IMR-90 (cell line): ENCODE measurements around the gene ELMO1. TPM values are rescaled to one million over a fixed set of nuclear protein-coding genes. Genes with fewer than 3 reads are reported as not detected.

ENCODE experiments used
- ATAC-seq: fragments of 200-7000 bp; cut with Tn5 transposase; 2 replicates; pipeline ENCODE4 v1.9.1; 2020; ENCODE audit warnings: low read depth, mild to moderate bottlenecking, moderate library complexity
- BruUV-seq: library from RNA; stranded (reverse); fragments of 400-500 nt; replicated peaks from 2 replicates; lab custom pipeline; 2021; lab: Mats Ljungman, UMichigan
- CTCF ChIA-PET: fragments of 300-600 bp; formaldehyde crosslinking; extraction: SDS; loops from one replicate; lab custom pipeline; 2021; ENCODE audit warnings: antibody characterized with exemption; lab: Yijun Ruan, JAX
- POLR2A ChIA-PET: fragments of 300-600 bp; sonication (Branson Sonifier 250); formaldehyde crosslinking; loops from one replicate; lab custom pipeline; 2022; ENCODE audit warnings: antibody characterized with exemption; ENCODE audit not compliant: unreplicated experiment; lab: Charles Lee
- DNase-seq: peaks from one replicate; pipeline ENCODE4 v3.0.0; 2013
- H2AFZ ChIP-seq: replicated peaks from 2 replicates; pipeline ENCODE3; 2013; ENCODE audit warnings: low read length, mild to moderate bottlenecking; ENCODE audit not compliant: poor library complexity
- H2AK5ac ChIP-seq: 2 replicates; pipeline ENCODE4 v1.6.1; 2013; ENCODE audit warnings: low read depth, low read length, inconsistent platforms
- H2AK9ac ChIP-seq: replicated peaks from 2 replicates; pipeline ENCODE3; 2013; ENCODE audit warnings: mild to moderate bottlenecking, low read depth, low read length, moderate library complexity; ENCODE audit not compliant: poor library complexity
- H2BK120ac ChIP-seq: 2 replicates; pipeline ENCODE4 v1.6.1; 2013; ENCODE audit warnings: low read depth, low read length, inconsistent platforms
- H2BK15ac ChIP-seq: 3 replicates; pipeline ENCODE4 v1.6.1; 2013; ENCODE audit warnings: low read depth, low read length, inconsistent platforms
- H2BK20ac ChIP-seq: 2 replicates; pipeline ENCODE4 v1.6.1; 2013; ENCODE audit warnings: low read depth, mild to moderate bottlenecking, inconsistent platforms, low read length, moderate library complexity
- H2BK5ac ChIP-seq: 2 replicates; pipeline ENCODE4 v1.6.1; 2013; ENCODE audit warnings: mild to moderate bottlenecking, low read depth, low read length, inconsistent platforms; ENCODE audit not compliant: poor library complexity, severe bottlenecking
- H3K14ac ChIP-seq: replicated peaks from 2 replicates; pipeline ENCODE4 v1.6.1; 2013; ENCODE audit warnings: low read depth, low read length, inconsistent platforms
- H3K18ac ChIP-seq: 2 replicates; pipeline ENCODE4 v1.6.1; 2013; ENCODE audit warnings: low read depth, low read length, control low read depth
- H3K23ac ChIP-seq: 2 replicates; pipeline ENCODE4 v1.6.1; 2013; ENCODE audit warnings: low read depth, low read length, inconsistent platforms
- H3K27ac ChIP-seq: 2 replicates; pipeline ENCODE4 v1.5.1; 2013; ENCODE audit warnings: mild to moderate bottlenecking, control low read depth, low read length; ENCODE audit not compliant: insufficient read depth
- H3K27me3 ChIP-seq: 2 replicates; pipeline ENCODE4 v1.6.1; 2013; ENCODE audit warnings: low read length; ENCODE audit not compliant: control insufficient read depth, insufficient read depth
- H3K36me3 ChIP-seq: 2 replicates; pipeline ENCODE4 v1.6.1; 2013; ENCODE audit warnings: low read length, mixed read lengths; ENCODE audit not compliant: control insufficient read depth, insufficient read depth
- H3K4ac ChIP-seq: 2 replicates; pipeline ENCODE4 v1.6.1; 2013; ENCODE audit warnings: low read depth, low read length, inconsistent platforms
- H3K4me1 ChIP-seq: 2 replicates; pipeline ENCODE4 v1.6.1; 2013; ENCODE audit warnings: low read length, mixed read lengths; ENCODE audit not compliant: control insufficient read depth, insufficient read depth
- H3K4me2 ChIP-seq: 2 replicates; pipeline ENCODE4 v1.6.1; 2013; ENCODE audit warnings: low read depth, mild to moderate bottlenecking, control low read depth, low read length, moderate library complexity
- H3K4me3 ChIP-seq: 2 replicates; pipeline ENCODE4 v1.5.1; 2013; ENCODE audit warnings: low read depth, mild to moderate bottlenecking, control low read depth, low read length, moderate library complexity; ENCODE audit not compliant: insufficient read depth
- H3K56ac ChIP-seq: 2 replicates; pipeline ENCODE4 v1.6.1; 2013; ENCODE audit warnings: low read length, inconsistent platforms; ENCODE audit not compliant: insufficient read depth; ENCODE audit errors: extremely low read depth
- H3K79me1 ChIP-seq, 2 experiments: 2 replicates each; pipeline ENCODE4 v1.6.1; 2013; ENCODE audit warnings: low read length in 2 of 2, inconsistent platforms in 1 of 2, low read depth in 1 of 2
- H3K9ac ChIP-seq: 2 replicates; pipeline ENCODE4 v1.6.1; 2013; ENCODE audit warnings: low read depth, low read length, control low read depth
- H3K9me1 ChIP-seq: 2 replicates; pipeline ENCODE4 v1.6.1; 2013; ENCODE audit warnings: low read length, inconsistent platforms; ENCODE audit not compliant: insufficient read depth
- H3K9me3 ChIP-seq: 2 replicates; pipeline ENCODE4 v1.6.1; 2013; ENCODE audit warnings: low read length; ENCODE audit not compliant: control insufficient read depth, insufficient read depth
- H4K20me1 ChIP-seq: 2 replicates; pipeline ENCODE4 v1.6.1; 2013; ENCODE audit warnings: low read length, inconsistent platforms; ENCODE audit not compliant: insufficient read depth
- H4K5ac ChIP-seq: 2 replicates; pipeline ENCODE4 v1.6.1; 2013; ENCODE audit warnings: mild to moderate bottlenecking, low read depth, low read length, control low read depth
- H4K8ac ChIP-seq, 2 experiments: 2 replicates each; pipeline ENCODE4 v1.6.1; 2013; ENCODE audit warnings: low read depth in 2 of 2, low read length in 2 of 2, control low read depth in 1 of 2, inconsistent platforms in 1 of 2
- H4K91ac ChIP-seq: 2 replicates; pipeline ENCODE4 v1.6.1; 2013; ENCODE audit warnings: low read depth, low read length, inconsistent platforms; ENCODE audit not compliant: insufficient read depth
- BHLHE40 ChIP-seq: fragments of 150-350 bp; IDR thresholded peaks from 2 replicates; pipeline ENCODE4 v1.6.1; 2016; ENCODE audit warnings: mild to moderate bottlenecking, low read depth, low read length
- CEBPB ChIP-seq: IDR thresholded peaks from 2 replicates; pipeline ENCODE4 v1.6.1; 2012; ENCODE audit warnings: low read depth, low read length, improper control_type of control experiment
- CHD1 ChIP-seq: IDR thresholded peaks from 2 replicates; pipeline ENCODE4 v1.6.1; 2012; ENCODE audit warnings: low read depth, low read length, improper control_type of control experiment
- CTCF ChIP-seq: conservative IDR thresholded peaks from 2 replicates; pipeline ENCODE4 v1.5.1; 2012; ENCODE audit warnings: mild to moderate bottlenecking, low read depth, low read length, improper control_type of control experiment
- ELK1 ChIP-seq: fragments of 150-350 bp; IDR thresholded peaks from 2 replicates; pipeline ENCODE4 v1.6.1; 2016; ENCODE audit warnings: low read depth, mild to moderate bottlenecking, low read length, moderate library complexity, borderline replicate concordance
- MAFK ChIP-seq: IDR thresholded peaks from 2 replicates; pipeline ENCODE4 v1.6.1; 2012; ENCODE audit warnings: low read depth, low read length, improper control_type of control experiment
- MAZ ChIP-seq: IDR thresholded peaks from 2 replicates; pipeline ENCODE4 v1.6.1; 2012; ENCODE audit warnings: low read depth, mild to moderate bottlenecking, low read length, improper control_type of control experiment, moderate library complexity, borderline replicate concordance
- MXI1 ChIP-seq: IDR thresholded peaks from 2 replicates; pipeline ENCODE4 v1.6.1; 2012; ENCODE audit warnings: low read depth, mild to moderate bottlenecking, low read length, moderate library complexity, borderline replicate concordance
- NFE2L2 ChIP-seq: fragments of 150-350 bp; IDR thresholded peaks from 2 replicates; pipeline ENCODE4 v1.6.1; 2016; ENCODE audit warnings: low read depth, mild to moderate bottlenecking, low read length
- POLR2A ChIP-seq: IDR thresholded peaks from 2 replicates; pipeline ENCODE4 v1.6.1; 2012; ENCODE audit warnings: mild to moderate bottlenecking, low read depth, low read length
- RAD21 ChIP-seq: IDR thresholded peaks from 2 replicates; pipeline ENCODE4 v1.6.1; 2012; ENCODE audit warnings: low read length, improper control_type of control experiment
- RCOR1 ChIP-seq: IDR thresholded peaks from 2 replicates; pipeline ENCODE4 v1.6.1; 2012; ENCODE audit warnings: mild to moderate bottlenecking, low read length, improper control_type of control experiment; ENCODE audit not compliant: insufficient replicate concordance
- RFX5 ChIP-seq: IDR thresholded peaks from 2 replicates; pipeline ENCODE4 v1.8.0; 2012; ENCODE audit warnings: low read depth, mild to moderate bottlenecking, low read length, moderate library complexity
- SMC3 ChIP-seq: fragments of 150-350 bp; IDR thresholded peaks from 2 replicates; pipeline ENCODE4 v1.6.1; 2016; ENCODE audit warnings: low read depth, mild to moderate bottlenecking, antibody characterized with exemption, low read length, moderate library complexity
- USF2 ChIP-seq: fragments of 150-350 bp; IDR thresholded peaks from 2 replicates; pipeline ENCODE4 v1.6.1; 2017; ENCODE audit warnings: mild to moderate bottlenecking, antibody characterized with exemption, low read length, low read depth
- WGBS, 2 experiments: methylation state at CpG; one replicate each; pipeline versions ENCODE4 v1.1.5 to v1.1.7; 2013; ENCODE audit warnings: missing lambda C conversion rate in 2 of 2; ENCODE audit not compliant: insufficient read length in 1 of 2; ENCODE audit errors: extremely low coverage in 2 of 2; 5-methylcytosine and 5-hydroxymethylcytosine counted together
- dilution Hi-C: fragments of 300-500 bp; cut with HindIII; formaldehyde crosslinking; loops from one replicate; pipeline ENCODE4 v1.14.3; 2018; ENCODE audit warnings: low sequenced_read_pairs; ENCODE audit not compliant: unreplicated experiment
- in situ Hi-C: fragments of 300-500 bp; cut with MboI; formaldehyde crosslinking; loops from 3 replicates; pipeline ENCODE4 v1.14.3; 2019; ENCODE audit warnings: low sequenced_read_pairs, inconsistent platforms, mixed read lengths
- intact Hi-C: fragments of 100-400 bp; cut with micrococcal nuclease; formaldehyde crosslinking; loops from 2 replicates; pipeline ENCODE4 v1.10.0; 2022
- polyA plus RNA-seq, 3 experiments: library from polyadenylated mRNA; depleted of rRNA; stranded (reverse); fragments of >200 nt; gene quantifications; 2 replicates each; pipeline ENCODE4 v1.2.3, GENCODE V29; 2012; ENCODE audit warnings: low replicate concordance in 1 of 3
- total RNA-seq: library from RNA; depleted of rRNA; stranded (reverse); fragments of >200 nt; gene quantifications from 2 replicates; pipeline ENCODE4 v1.2.3, GENCODE V29; 2012

ELMO1 gene
- total and polyA plus RNA-seq, 2 of the 4 experiments (the other 2 are of a cell fraction) = 0.03 TPM; not detected in 1

GRCh38 chr7:37351716-37352115 lies 96.9 kb downstream of the ELMO1 start:
- Histone ChIP-seq H2BK20ac (no peak overlapping the region), H2AFZ (no peak overlapping the region), H3K56ac (no peak overlapping the region), H3K27me3 (no peaks in the 10 kb centered on the region), H4K20me1 (no peaks in the 10 kb centered on the region), H2BK120ac (no peak overlapping the region), H3K79me1 (no peaks in the 10 kb centered on the region), H4K5ac (no peak overlapping the region), H2BK5ac (no peak overlapping the region), H3K9me1 (no peaks in the 10 kb centered on the region), H3K4me3 (no peak overlapping the region), H4K91ac (no peak overlapping the region), H3K36me3 (no peaks in the 10 kb centered on the region), H3K27ac (no peak overlapping the region), H3K18ac (no peak overlapping the region), H2AK5ac (no peak overlapping the region), H2AK9ac (no peak overlapping the region), H3K9ac (no peak overlapping the region), H3K4me1 (no peaks in the 10 kb centered on the region), H2BK15ac (no peak overlapping the region), H3K23ac (no peak overlapping the region), H3K9me3 (peaks cover 14% of the 10 kb centered on the region), H4K8ac (no peak overlapping the region), H3K14ac (no peak overlapping the region), H3K4me2 (no peak overlapping the region), H3K4ac (no peak overlapping the region)
- in situ Hi-C loops = no loop called here
- dilution Hi-C loops = no loop called here
- no TSS peak for BruUV-seq
- ChIA-PET POLR2A (no interaction called here), CTCF (no interaction called here)
- DNase-seq (no peak), ATAC-seq (no peak)
- WGBS, 2 experiments = no CpG with 5 or more reads among the region's 4 CpGs
- TF ChIP-seq RAD21 (no peak), BHLHE40 (no peak), SMC3 (no peak), RFX5 (no peak), ELK1 (no peak), MAZ (no peak), NFE2L2 (no peak), MXI1 (no peak), CEBPB (no peak), MAFK (no peak), RCOR1 (no peak), USF2 (no peak), CHD1 (no peak), POLR2A (no peak), CTCF (no peak)
- intact Hi-C loops = no loop called here
